Gastroesophageal sphincter (tissue), 4 donors: ENCODE results near the gene DACT1. TPM values are rescaled to one million over a fixed set of nuclear protein-coding genes. Genes with fewer than 3 reads are reported as not detected.

Experiments
- ATAC-seq: fragments of 150-250 bp; one replicate; pipeline ENCODE4 v1.9.1; 2016; ENCODE audit warnings: mild to moderate bottlenecking, moderate library complexity
- H3K27ac ChIP-seq, 4 donors: fragments of 200-600 bp; sonication (generic) in 3 of 4; 1 replicate in 3 of 4; 2 replicates in 1 of 4; pipeline ENCODE4 v1.5.1; 2016 to 2019
- H3K27me3 ChIP-seq: fragments of 200-600 bp; sonication (generic); one replicate; pipeline ENCODE4 v1.5.1; 2019
- H3K36me3 ChIP-seq, 2 donors: fragments of 200-600 bp; sonication (generic); one replicate each; pipeline ENCODE4 v1.5.1; 2019; ENCODE audit warnings: control low read depth in 1 of 2
- H3K4me1 ChIP-seq, 3 donors: fragments of 200-600 bp; sonication (generic); 1 replicate in 2 of 3; 2 replicates in 1 of 3; pipeline ENCODE4 v1.5.1; 2016 to 2019; ENCODE audit warnings: control low read depth in 2 of 3
- H3K4me3 ChIP-seq, 2 donors: fragments of 200-600 bp; sonication (generic); one replicate each; pipeline ENCODE4 v1.5.1; 2019; ENCODE audit warnings: mild to moderate bottlenecking in 1 of 2, moderate library complexity in 1 of 2
- H3K9me3 ChIP-seq, 3 donors: fragments of 200-600 bp; sonication (generic); one replicate each; pipeline ENCODE4 v1.5.1; 2017 to 2019; ENCODE audit warnings: control low read depth in 2 of 3
- CTCF ChIP-seq, 4 experiments: fragments of 200-600 bp in 2 of 4; fragments of 450-650 bp in 2 of 4; sonication (generic) in 1 of 4; IDR thresholded peaks; one replicate each; pipeline ENCODE4 v1.5.1; 2017 to 2019; ENCODE audit warnings: antibody characterized with exemption in 4 of 4, mild to moderate bottlenecking in 2 of 4, moderate library complexity in 2 of 4
- EP300 ChIP-seq: sonication (generic); formaldehyde crosslinking; IDR thresholded peaks from one replicate; pipeline ENCODE4 v1.6.1; 2017; ENCODE audit warnings: antibody characterized with exemption, mild to moderate bottlenecking
- POLR2A ChIP-seq, 2 donors: fragments of 450-650 bp; IDR thresholded peaks; one replicate each; pipeline ENCODE4 v1.6.1; 2017; ENCODE audit warnings: antibody characterized with exemption in 2 of 2, mild to moderate bottlenecking in 2 of 2, moderate library complexity in 1 of 2
- POLR2AphosphoS5 ChIP-seq: sonication (generic); formaldehyde crosslinking; IDR thresholded peaks from one replicate; pipeline ENCODE4 v1.6.1; 2017; ENCODE audit warnings: antibody characterized with exemption
- WGBS, 2 donors: methylation state at CpG; one replicate each; pipeline ENCODE4 v1.1.5; 2018; ENCODE audit warnings: low coverage in 1 of 2; 5-methylcytosine and 5-hydroxymethylcytosine counted together
- total RNA-seq, 4 donors: library from RNA; depleted of rRNA; stranded (reverse); fragments of >200 nt; gene quantifications; one replicate each; pipeline ENCODE4 v1.1.0, GENCODE V29; 2016

Gene DACT1
- total RNA-seq, 4 donors from 2014 or later, result 3.9 to 17.5 (median 7.4) TPM

- ATAC-seq, result no peak
- no peaks in the 10 kb centered on the region for H3K4me1 ChIP-seq
- TF ChIP-seq POLR2A (IDR thresholded peaks at IDR 0.05) (no peak), CTCF (IDR thresholded peaks at IDR 0.05) (no peak), EP300 (no peak), POLR2AphosphoS5 (no peak)
- H3K27ac ChIP-seq, result no peak overlapping the region
- no peak overlapping the region for H3K4me3 ChIP-seq
- H3K36me3 ChIP-seq, result no peaks in the 10 kb centered on the region
- no peaks in the 10 kb centered on the region for H3K27me3 ChIP-seq
- 50 to 60% methylated on average over 1 of the region's 1 CpG for WGBS, 2 donors
- H3K9me3 ChIP-seq, result no peaks in the 10 kb centered on the region
Measured at GRCh38 chr14:58617619-58618018, 20.1 kb upstream of the DACT1 start.

GRCh38 chr14:58620011-58620410 lies 17.8 kb upstream of the DACT1 start:
- no peak for TF ChIP-seq CTCF (IDR thresholded peaks at IDR 0.05)
- TF ChIP-seq POLR2A (IDR thresholded peaks at IDR 0.05), result no peak
- no peak for TF ChIP-seq POLR2AphosphoS5
- TF ChIP-seq EP300, result no peak
- ATAC-seq, result no peak
- Histone ChIP-seq H3K4me3 (no peak overlapping the region), H3K36me3 (no peaks in the 10 kb centered on the region), H3K27me3 (no peaks in the 10 kb centered on the region), H3K4me1 (no peaks in the 10 kb centered on the region), H3K27ac (no peak overlapping the region), H3K9me3 (no peaks in the 10 kb centered on the region)
- 14 to 33% methylated on average over 1 of the region's 2 CpGs for WGBS, 2 donors

- 86 to 100% methylated on average over 1 of the region's 1 CpG for WGBS, 2 donors
- H3K36me3 ChIP-seq, result no peaks in the 10 kb centered on the region
- H3K9me3 ChIP-seq, result no peaks in the 10 kb centered on the region
- H3K4me3 ChIP-seq, result no peak overlapping the region
- ATAC-seq, result no peak
- no peak overlapping the region for H3K27ac ChIP-seq
- no peaks in the 10 kb centered on the region for H3K4me1 ChIP-seq
- TF ChIP-seq POLR2AphosphoS5 (no peak), EP300 (no peak)
- peaks cover 3% of the 10 kb centered on the region for H3K27me3 ChIP-seq
Measured at GRCh38 chr14:58625438-58625837, 12.3 kb upstream of the DACT1 start.

- H3K27ac ChIP-seq, result no peak overlapping the region
- H3K9me3 ChIP-seq, result no peaks in the 10 kb centered on the region
- WGBS, 2 donors, result 49 to 74% methylated on average over 3 of the region's 3 CpGs
- no peaks in the 10 kb centered on the region for H3K4me1 ChIP-seq
- no peaks in the 10 kb centered on the region for H3K36me3 ChIP-seq
- ATAC-seq, result no peak
- no peak overlapping the region for H3K4me3 ChIP-seq
- TF ChIP-seq POLR2AphosphoS5, result no peak
- TF ChIP-seq CTCF (IDR thresholded peaks at IDR 0.05), result no peak
- no peak for TF ChIP-seq POLR2A (IDR thresholded peaks at IDR 0.05)
- TF ChIP-seq EP300, result no peak
- H3K27me3 ChIP-seq, result peaks cover 3% of the 10 kb centered on the region
Measured at GRCh38 chr14:58626431-58626831, 11.3 kb upstream of the DACT1 start.

GRCh38 chr14:58628406-58628805 lies 9.4 kb upstream of the DACT1 start:
- Histone ChIP-seq H3K27me3 (peaks cover 3% of the 10 kb centered on the region), H3K36me3 (no peaks in the 10 kb centered on the region), H3K4me3 (no peak overlapping the region), H3K9me3 (no peaks in the 10 kb centered on the region), H3K27ac (no peak overlapping the region), H3K4me1 (no peaks in the 10 kb centered on the region)
- 76 to 80% methylated on average over 1 to 6 of the region's 6 CpGs for WGBS, 2 donors
- no peak for ATAC-seq
- TF ChIP-seq CTCF (IDR thresholded peaks at IDR 0.05) (no peak), EP300 (no peak), POLR2A (IDR thresholded peaks at IDR 0.05) (no peak), POLR2AphosphoS5 (no peak)
